B cell (primary cell): Measurements from ENCODE around the gene CNKSR3. TPM values are rescaled to one million over a fixed set of nuclear protein-coding genes. Genes with fewer than 3 reads are reported as not detected.
"Not testable (repeated sequence)": the region's sequence is repeated elsewhere in the genome, so short reads cannot be mapped to it uniquely, and the experiment has no call there.

Source experiments
- ATAC-seq: fragments of 200-7000 bp; cut with Tn5 transposase; one replicate; pipeline ENCODE4 v1.10.0; 2021; ENCODE audit warnings: low read depth, mild to moderate bottlenecking, moderate number of reproducible peaks, moderate library complexity
- CTCF ChIA-PET: fragments of 350-600 bp; sonication (Branson Sonifier 250); formaldehyde crosslinking; loops from one replicate; lab custom pipeline; 2021; ENCODE audit warnings: antibody characterized with exemption, inconsistent platforms; lab: Charles Lee
- POLR2A ChIA-PET: fragments of 350-600 bp; sonication (Branson Sonifier 250); formaldehyde crosslinking; loops from one replicate; lab custom pipeline; 2021; ENCODE audit warnings: antibody characterized with exemption; lab: Charles Lee
- DNase-seq: peaks from one replicate; pipeline ENCODE4 v3.0.0; 2013
- H2AFZ ChIP-seq: 2 replicates; pipeline ENCODE4 v1.6.1; 2012; ENCODE audit warnings: mild to moderate bottlenecking, low read depth, low read length; ENCODE audit not compliant: insufficient read depth, poor library complexity, severe bottlenecking
- H3K27ac ChIP-seq, 2 donors: 1 replicate in 1 of 2; 2 replicates in 1 of 2; pipeline ENCODE4 v1.5.1; 2012 to 2013; ENCODE audit warnings: low read length in 2 of 2, mild to moderate bottlenecking in 2 of 2, moderate library complexity in 1 of 2
- H3K27me3 ChIP-seq, 4 experiments: fragments of 200-600 bp in 1 of 4; sonication (generic) in 1 of 4; replicated peaks in 1 of 4; 1 replicate in 2 of 4; 2 replicates in 2 of 4; pipeline versions ENCODE4 v1.6.1 to v1.7.0; 2013 to 2016; ENCODE audit warnings: low read length in 3 of 4, mild to moderate bottlenecking in 2 of 4, mixed read lengths in 1 of 4, moderate library complexity in 1 of 4; ENCODE audit not compliant: insufficient read depth in 4 of 4, control insufficient read depth in 3 of 4; ENCODE audit errors: control extremely low read depth in 1 of 4
- H3K36me3 ChIP-seq, 2 experiments: replicated peaks in 1 of 2; 1 replicate in 1 of 2; 2 replicates in 1 of 2; pipeline versions ENCODE4 v1.6.1 to v1.7.1; 2013; ENCODE audit warnings: low read length in 1 of 2; ENCODE audit not compliant: insufficient read depth in 2 of 2, control insufficient read depth in 1 of 2; ENCODE audit errors: control extremely low read depth in 1 of 2, extremely low read depth in 1 of 2
- H3K4me1 ChIP-seq, 2 donors: fragments of 200-600 bp in 1 of 2; sonication (generic) in 1 of 2; 1 replicate in 1 of 2; 2 replicates in 1 of 2; pipeline versions ENCODE4 v1.5.1 to v1.6.1; 2013 to 2017; ENCODE audit warnings: low read length in 2 of 2; ENCODE audit not compliant: control insufficient read depth in 2 of 2, insufficient read depth in 2 of 2
- H3K4me2 ChIP-seq: replicated peaks from 2 replicates; pipeline ENCODE3; 2012; ENCODE audit warnings: mild to moderate bottlenecking, low read depth, low read length; ENCODE audit not compliant: poor library complexity, severe bottlenecking
- H3K4me3 ChIP-seq, 5 experiments: fragments of 200-600 bp in 1 of 5; sonication (generic) in 1 of 5; 1 replicate in 3 of 5; 2 replicates in 2 of 5; pipeline versions ENCODE4 v1.5.1 to v1.7.0; 2011 to 2016; ENCODE audit warnings: low read length in 4 of 5, mild to moderate bottlenecking in 4 of 5, low read depth in 2 of 5, control low read depth in 1 of 5, moderate library complexity in 1 of 5; ENCODE audit not compliant: insufficient read depth in 1 of 5; ENCODE audit errors: control extremely low read depth in 1 of 5, extremely low read depth in 1 of 5
- H3K79me2 ChIP-seq: fragments of 200-600 bp; sonication (generic); one replicate; pipeline ENCODE4 v1.6.0; 2016; ENCODE audit warnings: low read length; ENCODE audit not compliant: control insufficient read depth, insufficient read depth
- H3K9ac ChIP-seq: fragments of 200-600 bp; sonication (generic); 2 replicates; pipeline ENCODE4 v1.6.1; 2017; ENCODE audit warnings: mild to moderate bottlenecking, low read length, moderate library complexity
- H3K9me3 ChIP-seq, 3 donors: one replicate each; pipeline versions ENCODE4 v1.6.1 to v1.7.1; 2013; ENCODE audit warnings: low read length in 2 of 3; ENCODE audit not compliant: control insufficient read depth in 2 of 3, insufficient read depth in 1 of 3; ENCODE audit errors: control extremely low read depth in 1 of 3
- H4K20me1 ChIP-seq: 2 replicates; pipeline ENCODE4 v1.6.0; 2012; ENCODE audit warnings: mild to moderate bottlenecking, low read length; ENCODE audit not compliant: insufficient read depth, control insufficient read depth, poor library complexity, severe bottlenecking
- H3K27ac Mint-ChIP-seq: one replicate; pipeline ENCODE4 v1.8.0; 2021; ENCODE audit warnings: mixed read lengths
- H3K27me3 Mint-ChIP-seq: one replicate; pipeline ENCODE4 v1.8.0; 2021; ENCODE audit warnings: mixed read lengths
- H3K4me1 Mint-ChIP-seq: one replicate; pipeline ENCODE4 v1.8.0; 2021; ENCODE audit warnings: mixed read lengths
- H3K4me3 Mint-ChIP-seq: one replicate; pipeline ENCODE4 v1.8.0; 2021; ENCODE audit warnings: mixed read lengths
- H3K9me3 Mint-ChIP-seq: one replicate; pipeline ENCODE4 v1.8.0; 2022; ENCODE audit warnings: mixed read lengths; ENCODE audit not compliant: insufficient read depth
- EZH2 ChIP-seq: IDR thresholded peaks from 2 replicates; pipeline ENCODE4 v1.6.1; 2012; ENCODE audit warnings: borderline replicate concordance, low read depth, mild to moderate bottlenecking, moderate library complexity, low read length; ENCODE audit not compliant: insufficient read depth, poor library complexity, severe bottlenecking
- WGBS: methylation state at CpG from one replicate; pipeline ENCODE4 v1.1.5; 2013; ENCODE audit warnings: missing lambda C conversion rate; ENCODE audit not compliant: insufficient coverage; 5-methylcytosine and 5-hydroxymethylcytosine counted together
- intact Hi-C: fragments of 100-400 bp; cut with micrococcal nuclease; formaldehyde crosslinking; loops from one replicate; pipeline ENCODE4 v1.10.0; 2022
- polyA plus RNA-seq: library from polyadenylated mRNA; depleted of rRNA; stranded (reverse); fragments of >200 nt; gene quantifications from 2 replicates; pipeline ENCODE4 v1.2.3, GENCODE V29; 2012
- total RNA-seq, 2 donors: library from RNA; stranded (reverse); fragments of 120-200 nt in 1 of 2; gene quantifications; 1 replicate in 1 of 2; 2 replicates in 1 of 2; pipeline versions ENCODE4 v1.2.3 to v1.2.4, GENCODE V29; 2013 to 2022
- TF ChIP-seq, protein P1 (sequence below): fragments of 200-600 bp; IDR thresholded peaks from one replicate; pipeline ENCODE4 v1.8.0; 2022; ENCODE audit warnings: antibody characterized with exemption, mild to moderate bottlenecking

CNKSR3 gene
- total and polyA plus RNA-seq, 2 donors (not counting 1 experiment from before 2014, with no cell fraction given): not detected

DNA sequence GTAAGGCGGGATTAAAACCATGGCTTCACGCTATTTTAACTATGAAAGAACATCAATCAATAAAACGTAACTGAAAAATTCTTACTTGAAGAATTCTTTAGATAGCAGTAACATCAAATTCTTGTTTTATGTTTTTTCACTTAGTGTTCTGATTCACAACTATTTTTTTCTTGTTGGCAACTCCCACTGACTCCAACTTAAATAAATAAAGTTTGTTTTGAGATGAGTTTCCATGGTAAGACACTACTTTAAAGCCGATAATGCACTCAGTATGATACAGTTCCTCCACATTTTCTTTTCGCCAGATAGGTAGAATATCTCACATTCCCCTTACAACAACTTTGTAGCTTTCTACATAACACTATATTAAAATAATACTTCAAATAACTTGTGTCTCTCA is 33.1 kb upstream of the CNKSR3 start:
- Mint-ChIP-seq H3K4me1 (no peaks in the 10 kb centered on the region), H3K9me3 (no peaks in the 10 kb centered on the region), H3K4me3 (no peak overlapping the region), H3K27ac (no peak overlapping the region), H3K27me3 (no peaks in the 10 kb centered on the region)
- no peak for TF ChIP-seq EZH2
- TF ChIP-seq, protein P1, sequence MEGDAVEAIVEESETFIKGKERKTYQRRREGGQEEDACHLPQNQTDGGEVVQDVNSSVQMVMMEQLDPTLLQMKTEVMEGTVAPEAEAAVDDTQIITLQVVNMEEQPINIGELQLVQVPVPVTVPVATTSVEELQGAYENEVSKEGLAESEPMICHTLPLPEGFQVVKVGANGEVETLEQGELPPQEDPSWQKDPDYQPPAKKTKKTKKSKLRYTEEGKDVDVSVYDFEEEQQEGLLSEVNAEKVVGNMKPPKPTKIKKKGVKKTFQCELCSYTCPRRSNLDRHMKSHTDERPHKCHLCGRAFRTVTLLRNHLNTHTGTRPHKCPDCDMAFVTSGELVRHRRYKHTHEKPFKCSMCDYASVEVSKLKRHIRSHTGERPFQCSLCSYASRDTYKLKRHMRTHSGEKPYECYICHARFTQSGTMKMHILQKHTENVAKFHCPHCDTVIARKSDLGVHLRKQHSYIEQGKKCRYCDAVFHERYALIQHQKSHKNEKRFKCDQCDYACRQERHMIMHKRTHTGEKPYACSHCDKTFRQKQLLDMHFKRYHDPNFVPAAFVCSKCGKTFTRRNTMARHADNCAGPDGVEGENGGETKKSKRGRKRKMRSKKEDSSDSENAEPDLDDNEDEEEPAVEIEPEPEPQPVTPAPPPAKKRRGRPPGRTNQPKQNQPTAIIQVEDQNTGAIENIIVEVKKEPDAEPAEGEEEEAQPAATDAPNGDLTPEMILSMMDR: no peak
- H2AFZ ChIP-seq: no peak overlapping the region
- ChIA-PET CTCF (interaction anchor here (0.8 kb wide), 1 partner anchor 9 kb away, joined by 3 read pairs; no protein-coding TSS in a partner anchor), POLR2A (no interaction called here)
- WGBS: 100% methylated on average over 1 of the region's 5 CpGs
- no peaks in the 10 kb centered on the region for H3K79me2 ChIP-seq
- DNase-seq: no peak
- no peak for ATAC-seq
- H3K27me3 ChIP-seq: no peaks in the 10 kb centered on the region
- H3K4me3 ChIP-seq: no peak overlapping the region
- H4K20me1 ChIP-seq: no peaks in the 10 kb centered on the region
- H3K27ac ChIP-seq: no peak overlapping the region
- H3K36me3 ChIP-seq: no peaks in the 10 kb centered on the region
- intact Hi-C loops: no loop called here
- H3K4me2 ChIP-seq: no peak overlapping the region
- no peaks in the 10 kb centered on the region for H3K9me3 ChIP-seq
- no peaks in the 10 kb centered on the region for H3K4me1 ChIP-seq
- H3K9ac ChIP-seq: no peak overlapping the region

DNA sequence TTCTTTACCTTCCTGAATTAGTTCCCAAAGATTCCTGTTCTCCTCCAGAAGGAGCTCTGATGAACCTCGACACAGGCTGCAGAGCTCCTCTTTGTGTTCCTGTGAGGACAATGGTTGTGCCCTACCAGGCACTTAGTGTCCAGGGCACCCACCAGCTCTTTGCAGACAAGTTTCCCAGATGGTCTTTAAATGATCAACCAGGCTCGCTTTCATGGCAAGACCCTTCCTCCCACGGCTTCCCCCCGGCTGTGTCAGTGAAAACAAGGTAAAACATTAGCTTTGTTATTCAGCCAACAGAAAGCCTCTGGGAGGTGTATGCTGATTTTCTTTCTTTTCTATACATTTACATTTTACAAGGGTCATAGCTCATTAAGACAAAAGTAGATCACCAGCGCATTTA is 32.3 kb upstream of the CNKSR3 start:
- CTCF ChIA-PET: interaction anchor here (0.8 kb wide), 1 partner anchor 8 kb away, joined by 3 read pairs; no protein-coding TSS in a partner anchor
- Mint-ChIP-seq H3K9me3 (no peaks in the 10 kb centered on the region), H3K4me3 (no peak overlapping the region), H3K4me1 (no peaks in the 10 kb centered on the region), H3K27me3 (no peaks in the 10 kb centered on the region), H3K27ac (no peak overlapping the region)
- POLR2A ChIA-PET: no interaction called here
- ATAC-seq (no peak), DNase-seq (no peak)
- Histone ChIP-seq H2AFZ (no peak overlapping the region), H3K79me2 (no peaks in the 10 kb centered on the region), H4K20me1 (no peaks in the 10 kb centered on the region), H3K4me2 (no peak overlapping the region), H3K27me3 (no peaks in the 10 kb centered on the region), H3K27ac (no peak overlapping the region), H3K9me3 (no peaks in the 10 kb centered on the region), H3K4me3 (no peak overlapping the region), H3K4me1 (no peaks in the 10 kb centered on the region), H3K36me3 (no peaks in the 10 kb centered on the region), H3K9ac (no peak overlapping the region)
- TF ChIP-seq EZH2: no peak
- TF ChIP-seq, protein P1: no peak
- intact Hi-C loops: no loop called here
- WGBS: 77% methylated on average over 2 of the region's 5 CpGs

DNA sequence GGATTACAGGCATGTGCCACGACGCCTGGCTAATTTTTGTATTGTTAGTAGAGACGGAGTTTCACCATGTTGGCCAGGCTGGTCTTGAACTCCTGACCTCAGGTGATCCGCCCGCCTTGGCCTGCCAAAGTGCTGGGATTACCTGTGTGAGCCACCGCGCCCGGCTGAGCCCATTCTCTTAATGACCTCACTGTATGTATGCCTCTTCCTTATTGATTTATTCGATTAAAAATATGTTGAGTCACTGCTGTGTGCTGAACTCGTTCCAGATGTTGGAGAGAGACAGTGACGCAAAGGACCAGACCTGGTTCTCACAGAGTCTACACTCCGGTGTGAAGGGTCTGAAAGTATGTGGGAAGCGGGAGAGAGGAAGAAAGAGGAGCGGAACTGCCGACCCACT is 31.4 kb upstream of the CNKSR3 start:
- H3K27ac Mint-ChIP-seq, H3K27me3 Mint-ChIP-seq, H3K9me3 Mint-ChIP-seq, H3K27ac ChIP-seq, H3K36me3 ChIP-seq, H3K4me3 Mint-ChIP-seq, ATAC-seq, H3K4me2 ChIP-seq, H3K4me1 ChIP-seq, H4K20me1 ChIP-seq, H3K9ac ChIP-seq, H3K27me3 ChIP-seq, H3K79me2 ChIP-seq, intact Hi-C loops, DNase-seq, H3K4me1 Mint-ChIP-seq, H3K9me3 ChIP-seq, H3K4me3 ChIP-seq, H2AFZ ChIP-seq, CTCF ChIA-PET, POLR2A ChIA-PET: not testable (repeated sequence)
- 92% methylated on average over 11 of the region's 15 CpGs for WGBS
